Ishikawa (cell line): ENCODE results near the gene DOK1.

Experiments used
- TAF1 ChIP-seq: IDR thresholded peaks from 2 replicates; pipeline ENCODE4 v1.6.1; 2012; ENCODE audit warnings: low read depth, mild to moderate bottlenecking
- TEAD4 ChIP-seq: IDR thresholded peaks from 2 replicates; pipeline ENCODE4 v1.6.1; 2012
- TF ChIP-seq, protein P1 (sequence below): IDR thresholded peaks from 2 replicates; pipeline ENCODE4 v1.6.1; 2012; ENCODE audit warnings: low read depth, mild to moderate bottlenecking

DNA sequence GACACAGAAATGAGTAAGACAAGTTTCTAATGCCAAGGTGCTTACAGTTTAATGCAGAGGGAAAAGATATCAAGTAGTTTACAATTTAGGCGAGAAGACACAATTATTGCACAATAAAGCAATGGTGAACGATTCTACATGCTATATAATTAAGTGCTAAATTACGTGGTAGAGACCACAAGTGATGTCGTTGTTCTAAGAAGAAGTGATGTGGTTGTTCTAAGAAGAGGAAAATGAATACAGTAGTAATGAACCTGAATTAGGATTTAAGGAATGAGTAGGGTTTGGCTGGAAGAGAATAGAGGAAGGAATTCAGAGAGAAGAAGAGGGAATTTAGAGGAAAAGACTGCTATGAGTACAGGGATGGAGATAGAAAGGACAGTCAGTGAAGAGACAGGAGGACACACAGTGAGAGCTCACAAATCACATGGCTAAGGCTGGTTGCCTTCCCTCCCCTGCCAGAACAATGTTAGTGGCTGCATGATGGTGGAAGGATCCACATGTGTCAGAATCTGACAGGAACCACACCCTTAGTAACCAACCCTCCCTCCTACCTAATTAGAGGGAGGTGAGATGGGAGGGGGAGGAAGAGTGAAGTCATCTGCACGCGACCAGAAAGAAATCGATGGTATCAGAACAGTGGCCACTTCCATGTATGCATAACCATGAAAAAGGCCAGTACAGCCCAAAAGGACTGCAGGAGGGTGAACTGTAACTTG lies 48.9 kb downstream of the DOK1 start:
- TF ChIP-seq TAF1 (no peak), TEAD4 (no peak)
- TF ChIP-seq, protein P1, sequence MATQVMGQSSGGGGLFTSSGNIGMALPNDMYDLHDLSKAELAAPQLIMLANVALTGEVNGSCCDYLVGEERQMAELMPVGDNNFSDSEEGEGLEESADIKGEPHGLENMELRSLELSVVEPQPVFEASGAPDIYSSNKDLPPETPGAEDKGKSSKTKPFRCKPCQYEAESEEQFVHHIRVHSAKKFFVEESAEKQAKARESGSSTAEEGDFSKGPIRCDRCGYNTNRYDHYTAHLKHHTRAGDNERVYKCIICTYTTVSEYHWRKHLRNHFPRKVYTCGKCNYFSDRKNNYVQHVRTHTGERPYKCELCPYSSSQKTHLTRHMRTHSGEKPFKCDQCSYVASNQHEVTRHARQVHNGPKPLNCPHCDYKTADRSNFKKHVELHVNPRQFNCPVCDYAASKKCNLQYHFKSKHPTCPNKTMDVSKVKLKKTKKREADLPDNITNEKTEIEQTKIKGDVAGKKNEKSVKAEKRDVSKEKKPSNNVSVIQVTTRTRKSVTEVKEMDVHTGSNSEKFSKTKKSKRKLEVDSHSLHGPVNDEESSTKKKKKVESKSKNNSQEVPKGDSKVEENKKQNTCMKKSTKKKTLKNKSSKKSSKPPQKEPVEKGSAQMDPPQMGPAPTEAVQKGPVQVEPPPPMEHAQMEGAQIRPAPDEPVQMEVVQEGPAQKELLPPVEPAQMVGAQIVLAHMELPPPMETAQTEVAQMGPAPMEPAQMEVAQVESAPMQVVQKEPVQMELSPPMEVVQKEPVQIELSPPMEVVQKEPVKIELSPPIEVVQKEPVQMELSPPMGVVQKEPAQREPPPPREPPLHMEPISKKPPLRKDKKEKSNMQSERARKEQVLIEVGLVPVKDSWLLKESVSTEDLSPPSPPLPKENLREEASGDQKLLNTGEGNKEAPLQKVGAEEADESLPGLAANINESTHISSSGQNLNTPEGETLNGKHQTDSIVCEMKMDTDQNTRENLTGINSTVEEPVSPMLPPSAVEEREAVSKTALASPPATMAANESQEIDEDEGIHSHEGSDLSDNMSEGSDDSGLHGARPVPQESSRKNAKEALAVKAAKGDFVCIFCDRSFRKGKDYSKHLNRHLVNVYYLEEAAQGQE, result no peak
